Breast epithelium (tissue), 4 donors: ENCODE measurements around the gene GP1BB. TPM values are rescaled to one million over a fixed set of nuclear protein-coding genes. Genes with fewer than 3 reads are reported as not detected.
A peak's percentile ranks its signal among the peaks of the same experiment; 100 is the strongest.

Source experiments
- DNase-seq, 2 donors: peaks; one replicate each; pipeline ENCODE4 v3.0.0-alpha.2; 2019; ENCODE audit warnings: low spot score in 2 of 2
- H3K27ac ChIP-seq, 2 donors: fragments of 200-600 bp; sonication (generic) in 1 of 2; one replicate each; pipeline ENCODE4 v1.5.1; 2016 to 2019; ENCODE audit warnings: mild to moderate bottlenecking in 1 of 2
- H3K27me3 ChIP-seq, 2 donors: fragments of 200-600 bp; sonication (generic) in 1 of 2; one replicate each; pipeline versions ENCODE4 v1.5.1 to v1.6.0; 2017 to 2019; ENCODE audit warnings: control low read depth in 1 of 2, mild to moderate bottlenecking in 1 of 2
- H3K36me3 ChIP-seq: fragments of 200-600 bp; one replicate; pipeline ENCODE4 v1.5.1; 2019
- H3K4me1 ChIP-seq, 2 donors: fragments of 200-600 bp; sonication (generic); one replicate each; pipeline ENCODE4 v1.5.1; 2016 to 2019; ENCODE audit warnings: control low read depth in 1 of 2
- H3K4me3 ChIP-seq, 3 donors: fragments of 200-600 bp; sonication (generic); 1 replicate in 2 of 3; 2 replicates in 1 of 3; pipeline ENCODE4 v1.5.1; 2016 to 2019; ENCODE audit warnings: mild to moderate bottlenecking in 3 of 3, moderate library complexity in 2 of 3
- H3K9me3 ChIP-seq, 2 donors: fragments of 200-600 bp; sonication (generic) in 1 of 2; one replicate each; pipeline ENCODE4 v1.5.1; 2016 to 2019; ENCODE audit warnings: control low read depth in 1 of 2
- POLR2A ChIP-seq: fragments of 450-650 bp; IDR thresholded peaks from one replicate; pipeline ENCODE4 v1.6.1; 2016; ENCODE audit warnings: antibody characterized with exemption, mild to moderate bottlenecking, moderate library complexity
- POLR2AphosphoS5 ChIP-seq, 3 donors: sonication (generic); formaldehyde crosslinking; IDR thresholded peaks; one replicate each; pipeline ENCODE4 v1.6.1; 2017; ENCODE audit warnings: antibody characterized with exemption in 3 of 3
- intact Hi-C: fragments of 100-400 bp; cut with DNase I; formaldehyde crosslinking; loops from one replicate; pipeline ENCODE4 v1.15.1; 2023; ENCODE audit warnings: low total_unique reads
- total RNA-seq, 3 donors: library from RNA; depleted of rRNA; stranded (reverse); fragments of >200 nt; gene quantifications; one replicate each; pipeline ENCODE4 v1.1.0, GENCODE V29; 2016
- TF ChIP-seq, protein P1 (sequence below), 3 donors: fragments of 450-650 bp; IDR thresholded peaks; one replicate each; pipeline ENCODE4 v1.5.1; 2016 to 2017; ENCODE audit warnings: antibody characterized with exemption in 3 of 3, mild to moderate bottlenecking in 3 of 3, moderate library complexity in 3 of 3

The GP1BB gene
- total RNA-seq, 3 donors from 2014 or later = 1.3 to 6.2 (median 2.9) TPM

DNA sequence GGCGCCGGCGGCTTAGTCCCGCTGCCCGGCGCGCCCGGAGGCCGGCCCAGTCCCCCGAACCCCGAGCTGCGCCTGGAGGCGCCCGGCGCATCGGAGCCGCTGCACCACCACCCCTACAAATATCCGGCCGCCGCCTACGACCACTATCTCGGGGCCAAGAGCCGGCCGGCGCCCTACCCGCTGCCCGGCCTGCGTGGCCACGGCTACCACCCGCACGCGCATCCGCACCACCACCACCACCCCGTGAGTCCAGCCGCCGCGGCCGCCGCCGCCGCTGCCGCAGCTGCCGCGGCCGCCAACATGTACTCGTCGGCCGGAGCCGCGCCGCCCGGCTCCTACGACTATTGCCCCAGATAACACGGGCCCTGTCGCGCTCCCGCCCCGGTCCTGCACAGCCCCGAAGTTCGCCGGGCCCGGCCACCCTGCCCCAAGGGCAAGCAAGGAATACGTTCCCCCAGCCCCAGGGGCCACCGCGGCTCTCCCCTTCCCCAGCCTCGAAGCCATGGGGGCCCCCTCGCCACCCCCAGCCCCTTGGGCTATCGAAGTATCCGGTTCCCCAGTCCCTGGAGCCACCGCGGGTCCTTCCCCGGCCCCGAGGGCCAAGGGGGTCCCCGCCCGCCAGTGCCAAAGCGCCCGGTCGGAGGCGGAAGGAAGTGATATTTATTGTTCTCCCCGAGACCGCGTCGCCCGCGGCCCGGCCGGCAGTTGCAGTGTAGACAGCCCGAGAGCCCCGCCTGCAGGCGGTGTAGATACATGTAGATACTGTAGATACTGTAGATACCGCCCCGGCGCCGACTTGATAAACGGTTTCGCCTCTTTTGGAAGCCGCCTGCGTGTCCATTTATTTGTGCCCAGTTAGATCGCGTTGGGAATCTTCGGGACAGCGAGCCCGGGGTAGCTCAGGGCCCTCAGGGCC lies 43.4 kb downstream of the GP1BB start:
- DNase-seq = no peak
- intact Hi-C loops = no loop called here
- peaks cover 0 to 25% of the 10 kb centered on the region in 2 donors for H3K27me3 ChIP-seq

DNA sequence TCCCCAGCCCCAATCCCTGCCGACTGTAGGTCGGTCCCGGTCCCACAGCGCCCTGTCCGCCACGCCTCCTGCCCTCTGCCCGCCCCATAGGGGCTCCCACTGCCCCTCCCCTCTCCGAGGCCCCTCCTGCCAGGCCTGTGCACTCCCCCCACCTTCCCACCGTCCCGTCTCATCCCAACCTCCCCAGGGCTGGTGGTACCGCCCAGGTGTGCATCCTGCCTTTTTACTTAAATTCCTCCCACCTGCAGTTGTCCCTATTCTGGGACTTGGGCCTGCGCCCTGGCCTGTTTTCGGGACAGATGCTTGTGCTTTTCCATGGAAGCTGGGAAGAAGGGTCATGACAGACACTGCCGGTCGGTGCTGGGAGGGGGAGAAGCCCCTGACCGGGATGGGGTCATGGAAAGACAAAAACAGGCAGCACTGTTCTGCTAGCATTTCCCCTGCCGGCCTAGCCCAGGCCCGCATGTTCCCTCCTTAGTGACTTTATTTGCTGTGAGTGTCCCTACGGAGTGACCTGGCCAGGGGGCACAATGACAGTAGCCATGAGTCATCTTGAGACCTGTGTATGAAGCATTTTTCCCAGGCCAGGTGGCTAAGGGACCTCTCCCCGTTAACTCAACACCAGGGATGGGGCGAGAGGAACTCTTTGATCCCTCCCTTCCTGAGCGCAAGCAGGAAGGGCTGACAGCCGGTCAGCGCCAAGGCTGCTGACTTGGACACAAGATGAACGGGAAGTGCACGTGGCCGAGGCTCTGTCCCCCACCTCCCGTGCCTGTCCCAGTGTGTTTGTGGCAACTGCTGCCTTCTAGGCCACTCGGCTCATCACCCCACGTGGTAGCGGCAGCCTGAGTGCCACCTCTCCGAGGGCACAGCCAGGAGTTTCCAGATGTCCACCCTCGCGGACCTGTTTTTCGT lies 44.3 kb downstream of the GP1BB start:
- Histone ChIP-seq H3K4me1 (peaks cover 0 to 4% of the 10 kb centered on the region in 2 donors), H3K27ac (peak overlapping the region in 1 of 2 donors; percentile 7)

More for the DNA sequence above, 43.4 kb downstream of the GP1BB start:
- Histone ChIP-seq H3K4me3 (peak overlapping the region; percentile 49 to 73 (median 50)), H3K27ac (peak overlapping the region in 1 of 2 donors; percentile 45), H3K4me1 (peaks cover 0 to 4% of the 10 kb centered on the region in 2 donors), H3K36me3 (no peaks in the 10 kb centered on the region), H3K9me3 (no peaks in the 10 kb centered on the region)
- TF ChIP-seq POLR2AphosphoS5 (IDR thresholded peaks at IDR 0.05) = no peak
- no peak for TF ChIP-seq POLR2A
- TF ChIP-seq, protein P1, sequence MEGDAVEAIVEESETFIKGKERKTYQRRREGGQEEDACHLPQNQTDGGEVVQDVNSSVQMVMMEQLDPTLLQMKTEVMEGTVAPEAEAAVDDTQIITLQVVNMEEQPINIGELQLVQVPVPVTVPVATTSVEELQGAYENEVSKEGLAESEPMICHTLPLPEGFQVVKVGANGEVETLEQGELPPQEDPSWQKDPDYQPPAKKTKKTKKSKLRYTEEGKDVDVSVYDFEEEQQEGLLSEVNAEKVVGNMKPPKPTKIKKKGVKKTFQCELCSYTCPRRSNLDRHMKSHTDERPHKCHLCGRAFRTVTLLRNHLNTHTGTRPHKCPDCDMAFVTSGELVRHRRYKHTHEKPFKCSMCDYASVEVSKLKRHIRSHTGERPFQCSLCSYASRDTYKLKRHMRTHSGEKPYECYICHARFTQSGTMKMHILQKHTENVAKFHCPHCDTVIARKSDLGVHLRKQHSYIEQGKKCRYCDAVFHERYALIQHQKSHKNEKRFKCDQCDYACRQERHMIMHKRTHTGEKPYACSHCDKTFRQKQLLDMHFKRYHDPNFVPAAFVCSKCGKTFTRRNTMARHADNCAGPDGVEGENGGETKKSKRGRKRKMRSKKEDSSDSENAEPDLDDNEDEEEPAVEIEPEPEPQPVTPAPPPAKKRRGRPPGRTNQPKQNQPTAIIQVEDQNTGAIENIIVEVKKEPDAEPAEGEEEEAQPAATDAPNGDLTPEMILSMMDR (IDR thresholded peaks at IDR 0.05) = no peak

DNA sequence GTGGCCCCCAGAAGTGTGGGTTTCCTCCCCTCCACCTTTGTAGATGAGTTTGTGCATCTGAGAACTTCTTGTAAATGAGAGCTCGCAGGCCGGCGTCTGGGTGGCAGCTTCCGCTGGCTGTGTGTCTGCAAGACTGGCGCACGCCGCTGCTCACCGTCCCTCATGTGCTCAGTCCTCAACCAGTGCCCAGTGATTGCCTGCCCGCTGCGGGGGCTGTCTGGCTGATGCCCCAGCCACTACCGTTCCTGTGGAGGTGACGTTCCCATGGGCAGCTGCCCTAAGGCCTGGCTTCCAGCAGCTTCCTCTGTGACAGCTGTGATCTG lies 46.0 kb downstream of the GP1BB start:
- peaks cover 0 to 4% of the 10 kb centered on the region in 2 donors for H3K4me1 ChIP-seq
- intact Hi-C loops = no loop called here
- no peaks in the 10 kb centered on the region for H3K9me3 ChIP-seq

More for the DNA sequence above, 44.3 kb downstream of the GP1BB start:
- TF ChIP-seq, protein P1 (IDR thresholded peaks at IDR 0.05) = no peak
- TF ChIP-seq POLR2AphosphoS5 (IDR thresholded peaks at IDR 0.05) (peak in 2 of 3 donors; percentile 30 to 43), POLR2A (no peak)
- DNase-seq = no peak
- intact Hi-C loops = no loop called here
- peaks cover 0 to 25% of the 10 kb centered on the region in 2 donors for H3K27me3 ChIP-seq
- no peaks in the 10 kb centered on the region for H3K36me3 ChIP-seq
- H3K4me3 ChIP-seq = peak overlapping the region; percentile 49 to 73 (median 50)
- no peaks in the 10 kb centered on the region for H3K9me3 ChIP-seq

GRCh38 chr22:19770349-19771220 lies 47.2 kb downstream of the GP1BB start:
- no peak for TF ChIP-seq POLR2A
- no peak for TF ChIP-seq POLR2AphosphoS5 (IDR thresholded peaks at IDR 0.05)
- TF ChIP-seq, protein P1 (IDR thresholded peaks at IDR 0.05) = no peak
- Histone ChIP-seq H3K4me3 (no peak overlapping the region), H3K36me3 (no peaks in the 10 kb centered on the region), H3K4me1 (peaks cover 0 to 4% of the 10 kb centered on the region in 2 donors), H3K27ac (no peak overlapping the region), H3K27me3 (peaks cover 0 to 18% of the 10 kb centered on the region in 2 donors), H3K9me3 (no peaks in the 10 kb centered on the region)
- DNase-seq = no peak
- intact Hi-C loops = no loop called here

More for the DNA sequence above, 46.0 kb downstream of the GP1BB start:
- DNase-seq = no peak
- no peak for TF ChIP-seq POLR2AphosphoS5 (IDR thresholded peaks at IDR 0.05)
- TF ChIP-seq, protein P1 (IDR thresholded peaks at IDR 0.05) = no peak
- TF ChIP-seq POLR2A = no peak
- H3K27ac ChIP-seq = no peak overlapping the region
- H3K4me3 ChIP-seq = no peak overlapping the region
- H3K27me3 ChIP-seq = peaks cover 0 to 25% of the 10 kb centered on the region in 2 donors
- no peaks in the 10 kb centered on the region for H3K36me3 ChIP-seq
